Kidney epithelial cell (primary cell): ENCODE measurements around the gene ACACA. TPM values are rescaled to one million over a fixed set of nuclear protein-coding genes. Genes with fewer than 3 reads are reported as not detected.

ENCODE experiments used
- DNase-seq: peaks from one replicate; pipeline ENCODE4 v3.0.0-alpha.2; 2010; ENCODE audit warnings: low read depth
- H3K27me3 ChIP-seq: 2 replicates; pipeline ENCODE4 v1.6.0; 2011; ENCODE audit warnings: low read length; ENCODE audit not compliant: control insufficient read depth, insufficient read depth
- H3K36me3 ChIP-seq: 2 replicates; pipeline ENCODE4 v1.5.1; 2011; ENCODE audit warnings: low read length; ENCODE audit not compliant: control insufficient read depth, insufficient read depth
- H3K4me3 ChIP-seq: 2 replicates; pipeline ENCODE4 v1.5.1; 2011; ENCODE audit warnings: low read depth, mild to moderate bottlenecking, control low read depth, low read length
- total RNA-seq: library from RNA; depleted of rRNA; stranded (reverse); fragments of >200 nt; gene quantifications from 2 replicates; pipeline ENCODE4 v1.2.3, GENCODE V29; 2015
- TF ChIP-seq, protein P1 (sequence below): IDR thresholded peaks from 2 replicates; pipeline ENCODE4 v1.5.1; 2011; ENCODE audit warnings: mild to moderate bottlenecking, moderate library complexity, low read length, control low read depth, inconsistent platforms; ENCODE audit not compliant: insufficient read depth, poor library complexity, severe bottlenecking

The ACACA gene
- total RNA-seq, 1 donor from 2014 or later: 54.2 TPM

DNA sequence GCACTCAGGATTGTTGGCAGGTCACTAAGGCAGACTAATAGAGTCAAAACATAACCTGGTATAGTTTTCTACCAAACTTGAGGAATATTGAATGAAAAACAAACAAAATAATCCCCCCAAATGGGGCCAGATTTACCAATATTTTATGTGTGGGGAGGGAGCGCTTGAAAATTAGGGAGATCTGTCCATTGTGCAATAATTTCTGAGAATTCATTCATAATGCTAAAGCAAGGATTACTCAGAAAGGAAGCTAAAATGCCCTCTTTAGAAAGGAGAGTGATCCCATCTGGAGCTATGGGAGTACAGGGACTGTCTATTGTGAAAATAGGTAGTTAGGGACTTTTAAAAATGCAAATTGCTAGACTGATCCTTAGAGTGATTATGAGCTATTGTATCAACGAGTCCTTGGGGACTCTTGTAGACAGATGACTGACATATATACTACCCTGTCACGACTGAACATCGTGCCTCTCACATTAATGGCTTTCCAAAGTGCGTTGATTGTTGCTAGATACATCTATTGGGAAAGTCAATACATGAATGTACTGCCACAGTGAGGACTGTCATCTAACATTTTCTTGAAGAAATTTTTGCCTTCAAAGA, 264.2 kb downstream of the ACACA start:
- TF ChIP-seq, protein P1, sequence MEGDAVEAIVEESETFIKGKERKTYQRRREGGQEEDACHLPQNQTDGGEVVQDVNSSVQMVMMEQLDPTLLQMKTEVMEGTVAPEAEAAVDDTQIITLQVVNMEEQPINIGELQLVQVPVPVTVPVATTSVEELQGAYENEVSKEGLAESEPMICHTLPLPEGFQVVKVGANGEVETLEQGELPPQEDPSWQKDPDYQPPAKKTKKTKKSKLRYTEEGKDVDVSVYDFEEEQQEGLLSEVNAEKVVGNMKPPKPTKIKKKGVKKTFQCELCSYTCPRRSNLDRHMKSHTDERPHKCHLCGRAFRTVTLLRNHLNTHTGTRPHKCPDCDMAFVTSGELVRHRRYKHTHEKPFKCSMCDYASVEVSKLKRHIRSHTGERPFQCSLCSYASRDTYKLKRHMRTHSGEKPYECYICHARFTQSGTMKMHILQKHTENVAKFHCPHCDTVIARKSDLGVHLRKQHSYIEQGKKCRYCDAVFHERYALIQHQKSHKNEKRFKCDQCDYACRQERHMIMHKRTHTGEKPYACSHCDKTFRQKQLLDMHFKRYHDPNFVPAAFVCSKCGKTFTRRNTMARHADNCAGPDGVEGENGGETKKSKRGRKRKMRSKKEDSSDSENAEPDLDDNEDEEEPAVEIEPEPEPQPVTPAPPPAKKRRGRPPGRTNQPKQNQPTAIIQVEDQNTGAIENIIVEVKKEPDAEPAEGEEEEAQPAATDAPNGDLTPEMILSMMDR: no peak
- H3K36me3 ChIP-seq: no peaks in the 10 kb centered on the region
- DNase-seq: no peak
- no peaks in the 10 kb centered on the region for H3K27me3 ChIP-seq
- H3K4me3 ChIP-seq: no peak overlapping the region

- no peak for DNase-seq
- Histone ChIP-seq H3K36me3 (no peaks in the 10 kb centered on the region), H3K4me3 (no peak overlapping the region), H3K27me3 (no peaks in the 10 kb centered on the region)
- TF ChIP-seq, protein P1: no peak
These were observed 268.0 kb downstream of the ACACA start for GRCh38 chr17:37138571-37139120.

DNA sequence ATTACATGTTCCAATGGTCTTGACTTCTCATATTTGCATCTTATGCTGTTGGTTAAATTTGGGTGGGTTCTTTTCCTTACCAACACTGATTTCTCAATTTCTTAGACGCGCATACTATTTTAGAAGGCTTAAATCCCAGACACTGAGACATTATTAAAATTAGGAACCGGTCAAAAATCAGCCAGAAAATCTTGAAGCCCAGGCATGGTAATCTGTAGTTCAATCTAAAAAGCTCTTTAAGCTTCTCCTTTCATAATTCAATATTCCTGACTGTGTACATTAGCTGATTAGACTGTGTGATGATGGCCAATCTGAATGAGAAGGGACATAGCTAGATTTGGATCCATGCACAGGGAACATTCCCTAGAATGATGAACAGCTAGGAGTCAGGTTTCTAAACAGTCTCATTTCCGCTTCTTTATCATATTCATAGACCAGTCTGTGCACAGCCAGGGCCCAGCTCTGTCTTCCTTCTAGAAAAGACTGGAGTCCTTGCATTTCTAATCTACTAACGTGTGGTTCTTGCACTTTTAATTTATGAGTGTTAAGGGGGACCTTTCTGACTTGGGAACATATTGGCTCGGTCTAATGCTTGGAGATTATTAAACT, 268.6 kb downstream of the ACACA start:
- Histone ChIP-seq H3K27me3 (no peaks in the 10 kb centered on the region), H3K4me3 (no peak overlapping the region), H3K36me3 (no peaks in the 10 kb centered on the region)
- TF ChIP-seq, protein P1: no peak
- DNase-seq: no peak

DNA sequence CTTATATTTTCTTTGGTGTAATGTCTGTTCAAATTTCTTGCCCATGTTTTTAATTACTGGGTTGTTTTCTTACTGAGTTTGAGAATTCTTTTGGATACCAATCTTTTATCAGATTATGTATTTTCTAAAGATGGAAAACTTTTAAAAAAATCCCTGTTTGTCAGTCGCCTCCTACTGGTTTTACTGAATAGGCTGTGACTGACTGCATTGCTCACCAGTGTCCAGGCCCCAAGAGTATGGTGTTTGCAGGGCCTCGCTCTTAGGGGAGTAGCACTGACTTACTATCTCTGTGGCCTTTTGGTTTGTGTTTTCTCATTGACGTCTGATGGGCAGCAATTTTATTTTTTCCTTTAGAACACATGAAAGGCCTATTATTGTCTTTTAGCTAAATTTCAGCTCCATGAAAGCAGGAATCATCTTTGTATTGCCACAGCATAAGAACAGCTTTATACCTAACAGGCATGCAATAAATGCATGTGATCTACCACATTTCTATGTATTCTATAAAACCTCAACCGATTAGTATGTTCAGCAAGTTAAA, 269.5 kb downstream of the ACACA start:
- Histone ChIP-seq H3K4me3 (no peak overlapping the region), H3K27me3 (no peaks in the 10 kb centered on the region), H3K36me3 (no peaks in the 10 kb centered on the region)
- no peak for DNase-seq
- TF ChIP-seq, protein P1: no peak

DNA sequence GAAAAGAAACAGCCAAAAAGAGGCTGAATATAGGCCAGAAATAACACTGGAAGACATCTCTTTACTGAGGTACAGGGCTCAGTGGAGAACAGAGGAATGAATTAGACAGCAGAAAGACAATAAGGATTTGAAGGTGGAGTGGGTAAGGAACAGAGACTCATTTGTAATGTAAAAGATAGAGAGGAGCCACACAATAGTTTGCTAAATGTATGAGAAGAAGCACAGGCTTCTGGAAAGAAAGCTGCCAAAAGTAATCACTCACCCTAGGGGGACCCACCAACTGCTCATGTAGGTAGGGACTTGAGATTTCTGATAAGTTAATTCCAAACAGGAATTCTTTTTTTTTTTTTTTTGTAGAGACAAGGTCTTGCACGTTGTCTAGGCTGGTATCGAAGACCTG, 271.1 kb downstream of the ACACA start:
- no peak overlapping the region for H3K4me3 ChIP-seq
- DNase-seq: no peak
- TF ChIP-seq, protein P1: no peak
- no peaks in the 10 kb centered on the region for H3K36me3 ChIP-seq
- H3K27me3 ChIP-seq: no peaks in the 10 kb centered on the region
